ENCODE results near the gene BEND6.

Gene BEND6

DNA sequence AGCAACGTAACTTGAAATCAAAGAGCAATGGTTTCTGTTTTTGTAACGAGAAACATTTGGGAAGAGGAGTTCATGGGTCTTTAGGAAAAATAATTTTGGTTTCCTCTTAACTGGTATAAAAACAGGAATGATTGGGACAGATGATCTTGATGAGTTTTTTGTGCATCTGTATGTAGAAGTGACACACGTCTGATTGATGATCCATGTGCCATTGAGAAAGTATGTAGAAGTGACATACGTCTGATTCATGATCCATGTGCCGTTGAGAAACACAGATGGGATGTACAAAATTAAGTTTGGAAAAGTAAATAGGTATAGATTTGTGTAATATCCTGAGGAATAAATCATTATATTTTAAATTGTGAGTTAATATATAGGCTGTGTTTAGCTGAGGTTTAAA, 93.7 kb downstream of the BEND6 start:
- no peak overlapping the region for H3K27ac ChIP-seq (ENCODE audit: low read depth, low read length, severe bottlenecking)
- H3K36me3 ChIP-seq (ENCODE audit: control insufficient read depth, insufficient read depth, low read length), result peaks cover 52% of the 10 kb centered on the region
- 95 to 97% methylated on average over 5 of the region's 5 CpGs for WGBS, 2 experiments (ENCODE audit: insufficient coverage in 2 of 2)
- H3K9me3 ChIP-seq (ENCODE audit: control insufficient read depth, low read length), result no peaks in the 10 kb centered on the region
- peak overlapping the region; percentile 18 for H3K4me3 ChIP-seq (ENCODE audit: extremely low read depth, insufficient read depth, low read length, poor library complexity, severe bottlenecking)
- peaks cover 5% of the 10 kb centered on the region for H3K4me1 ChIP-seq (ENCODE audit: control insufficient read depth, insufficient read depth, low read length, poor library complexity, severe bottlenecking)

DNA sequence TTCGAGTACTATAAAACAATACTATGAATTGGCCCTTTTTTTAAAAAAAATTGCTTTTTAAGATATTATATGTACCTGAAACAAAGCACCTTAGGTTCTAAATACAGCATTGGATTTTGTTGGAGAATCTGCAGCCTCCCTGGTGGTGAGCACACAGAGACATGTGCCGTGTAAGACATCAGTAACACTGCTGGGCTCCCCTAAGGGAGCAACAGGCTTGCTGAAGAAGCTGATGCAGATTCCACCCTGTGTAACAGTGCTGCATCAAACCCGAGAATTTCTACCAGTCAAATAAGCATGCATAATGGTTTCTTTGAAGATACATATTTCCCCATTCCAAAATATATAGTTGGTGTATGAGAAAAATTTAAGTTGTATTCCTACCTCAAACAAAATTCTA, 108.9 kb downstream of the BEND6 start:
- H3K27ac ChIP-seq (ENCODE audit: low read depth, low read length, severe bottlenecking), result no peak overlapping the region
- WGBS, 2 experiments (ENCODE audit: insufficient coverage in 2 of 2), result 93 to 100% methylated on average over 1 of the region's 3 CpGs
- no peak overlapping the region for H3K4me3 ChIP-seq (ENCODE audit: extremely low read depth, insufficient read depth, low read length, poor library complexity, severe bottlenecking)
- H3K36me3 ChIP-seq (ENCODE audit: control insufficient read depth, insufficient read depth, low read length), result peaks cover 34% of the 10 kb centered on the region
- H3K9me3 ChIP-seq (ENCODE audit: control insufficient read depth, low read length), result no peaks in the 10 kb centered on the region
- H3K4me1 ChIP-seq (ENCODE audit: control insufficient read depth, insufficient read depth, low read length, poor library complexity, severe bottlenecking), result no peaks in the 10 kb centered on the region

DNA sequence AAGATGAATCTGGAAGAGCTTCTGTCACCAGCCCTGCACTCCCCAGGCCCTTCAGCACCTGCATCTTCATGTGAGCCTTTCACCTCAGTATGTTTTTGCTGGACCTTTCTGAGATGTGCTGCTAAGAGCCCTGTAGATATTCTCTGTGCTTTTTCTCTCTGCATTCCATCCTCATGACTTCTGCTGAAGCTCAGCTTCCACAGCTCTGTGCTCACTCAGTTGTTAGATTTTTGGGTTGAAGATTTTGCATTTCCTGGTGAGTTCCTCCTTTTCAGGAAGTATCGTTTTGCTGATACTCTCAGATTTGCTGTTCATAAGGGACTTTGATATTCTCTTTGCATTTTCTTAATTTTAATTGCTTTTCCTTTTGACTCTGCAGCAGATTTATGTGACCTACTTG, 109.9 kb downstream of the BEND6 start:
- Histone ChIP-seq H3K36me3 (ENCODE audit: control insufficient read depth, insufficient read depth, low read length) (peaks cover 28% of the 10 kb centered on the region), H3K27ac (ENCODE audit: low read depth, low read length, severe bottlenecking) (no peak overlapping the region), H3K4me3 (ENCODE audit: extremely low read depth, insufficient read depth, low read length, poor library complexity, severe bottlenecking) (no peak overlapping the region), H3K4me1 (ENCODE audit: control insufficient read depth, insufficient read depth, low read length, poor library complexity, severe bottlenecking) (peaks cover 6% of the 10 kb centered on the region), H3K9me3 (ENCODE audit: control insufficient read depth, low read length) (no peaks in the 10 kb centered on the region)
- WGBS, 2 experiments (ENCODE audit: insufficient coverage in 2 of 2), result no CpG with 5 or more reads among the region's 1 CpG

DNA sequence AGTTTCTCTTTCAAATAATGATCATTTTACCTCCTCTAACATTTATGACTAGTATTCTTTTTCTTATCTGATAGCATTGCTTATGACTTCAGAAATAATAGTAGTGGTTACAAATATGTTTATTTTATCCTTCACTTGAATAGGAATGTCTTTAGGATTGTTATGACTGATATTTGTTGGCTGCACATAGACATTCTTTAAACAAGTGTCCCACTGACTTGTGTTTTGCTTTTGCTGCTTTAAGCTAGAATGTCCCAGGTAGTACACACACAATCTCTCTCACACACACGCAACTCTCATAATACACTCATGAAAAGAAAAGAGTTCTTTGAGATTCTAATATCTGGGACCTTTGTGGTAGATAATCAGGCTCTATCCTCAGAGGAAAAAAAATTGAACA, 113.2 kb downstream of the BEND6 start:
- peaks cover 6% of the 10 kb centered on the region for H3K4me1 ChIP-seq (ENCODE audit: control insufficient read depth, insufficient read depth, low read length, poor library complexity, severe bottlenecking)
- H3K4me3 ChIP-seq (ENCODE audit: extremely low read depth, insufficient read depth, low read length, poor library complexity, severe bottlenecking), result no peak overlapping the region
- H3K27ac ChIP-seq (ENCODE audit: low read depth, low read length, severe bottlenecking), result no peak overlapping the region
- peaks cover 13% of the 10 kb centered on the region for H3K36me3 ChIP-seq (ENCODE audit: control insufficient read depth, insufficient read depth, low read length)
- H3K9me3 ChIP-seq (ENCODE audit: control insufficient read depth, low read length), result peaks cover 4% of the 10 kb centered on the region
- WGBS, 2 experiments (ENCODE audit: insufficient coverage in 2 of 2), result no CpG with 5 or more reads among the region's 1 CpG

DNA sequence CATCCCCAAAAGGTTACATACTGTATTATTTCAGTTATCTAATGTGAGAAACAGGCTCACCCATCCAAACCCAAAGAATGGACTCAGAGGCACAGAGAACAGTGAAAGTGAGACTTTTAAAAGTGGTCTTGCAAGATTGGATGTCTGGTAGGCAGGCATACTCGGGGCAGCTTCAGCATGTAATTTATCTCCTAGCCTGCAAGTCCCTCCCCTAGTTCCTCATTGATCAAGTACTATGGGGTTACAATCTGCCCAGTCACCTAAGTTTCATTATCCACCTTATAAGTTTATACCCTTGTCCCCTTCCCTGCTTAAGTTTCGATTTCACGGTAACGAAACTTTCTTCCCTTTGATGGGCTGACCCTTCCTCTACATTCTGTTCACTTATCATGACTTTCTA, 114.3 kb downstream of the BEND6 start:
- Histone ChIP-seq H3K36me3 (ENCODE audit: control insufficient read depth, insufficient read depth, low read length) (peaks cover 18% of the 10 kb centered on the region), H3K27ac (ENCODE audit: low read depth, low read length, severe bottlenecking) (no peak overlapping the region), H3K4me3 (ENCODE audit: extremely low read depth, insufficient read depth, low read length, poor library complexity, severe bottlenecking) (no peak overlapping the region), H3K4me1 (ENCODE audit: control insufficient read depth, insufficient read depth, low read length, poor library complexity, severe bottlenecking) (peaks cover 6% of the 10 kb centered on the region), H3K9me3 (ENCODE audit: control insufficient read depth, low read length) (peaks cover 4% of the 10 kb centered on the region)
- WGBS, 2 experiments (ENCODE audit: insufficient coverage in 2 of 2), result 89 to 98% methylated on average over 3 to 4 of the region's 4 CpGs

DNA sequence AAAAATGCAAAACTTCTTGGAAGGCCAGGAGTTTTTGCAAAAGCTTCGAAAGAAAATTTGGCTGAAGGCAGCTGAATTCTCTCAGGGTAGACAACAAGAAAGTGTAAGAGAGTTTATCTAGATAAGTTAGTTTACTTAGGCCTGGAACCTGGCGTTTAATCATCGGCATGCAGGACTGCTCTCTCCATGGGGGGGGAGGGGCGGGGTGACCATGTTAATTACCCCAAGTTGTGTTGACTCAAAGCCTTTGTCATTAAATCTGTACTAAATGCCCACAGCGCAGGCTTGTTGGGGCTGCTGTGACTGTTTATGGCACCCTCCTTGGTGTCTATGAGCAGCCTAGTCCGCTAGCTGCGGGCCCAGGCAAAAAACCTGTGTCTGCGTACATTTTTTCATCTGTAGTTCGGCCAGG, 115.0 kb downstream of the BEND6 start:
- Histone ChIP-seq H3K4me3 (ENCODE audit: extremely low read depth, insufficient read depth, low read length, poor library complexity, severe bottlenecking) (no peak overlapping the region), H3K36me3 (ENCODE audit: control insufficient read depth, insufficient read depth, low read length) (peaks cover 18% of the 10 kb centered on the region), H3K27ac (ENCODE audit: low read depth, low read length, severe bottlenecking) (no peak overlapping the region), H3K4me1 (ENCODE audit: control insufficient read depth, insufficient read depth, low read length, poor library complexity, severe bottlenecking) (peaks cover 6% of the 10 kb centered on the region), H3K9me3 (ENCODE audit: control insufficient read depth, low read length) (peaks cover 4% of the 10 kb centered on the region)
- WGBS, 2 experiments (ENCODE audit: insufficient coverage in 2 of 2), result 75 to 77% methylated on average over 8 to 9 of the region's 9 CpGs

DNA sequence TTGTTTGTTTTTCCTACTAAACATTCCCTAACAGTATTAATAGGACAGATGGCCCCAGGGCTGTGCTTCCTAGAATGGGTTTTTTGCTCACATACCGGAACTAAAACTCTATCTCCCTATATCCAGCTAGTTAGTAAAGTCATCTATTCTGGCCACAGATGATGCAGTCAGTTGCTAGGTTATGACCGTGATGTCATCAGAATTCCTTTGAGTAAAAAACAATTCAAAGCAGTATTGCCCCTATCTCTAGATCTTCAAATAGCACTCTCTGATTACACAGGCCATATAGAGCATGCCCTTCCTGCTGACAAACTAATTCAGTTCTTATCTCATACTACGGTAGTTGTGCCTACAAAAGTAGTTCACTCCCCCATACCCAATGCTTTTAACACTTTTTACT, 117.2 kb downstream of the BEND6 start:
- H3K9me3 ChIP-seq (ENCODE audit: control insufficient read depth, low read length), result peaks cover 4% of the 10 kb centered on the region
- H3K4me3 ChIP-seq (ENCODE audit: extremely low read depth, insufficient read depth, low read length, poor library complexity, severe bottlenecking), result no peak overlapping the region
- H3K36me3 ChIP-seq (ENCODE audit: control insufficient read depth, insufficient read depth, low read length), result peaks cover 11% of the 10 kb centered on the region
- H3K27ac ChIP-seq (ENCODE audit: low read depth, low read length, severe bottlenecking), result no peak overlapping the region
- H3K4me1 ChIP-seq (ENCODE audit: control insufficient read depth, insufficient read depth, low read length, poor library complexity, severe bottlenecking), result peaks cover 6% of the 10 kb centered on the region
- WGBS, 2 experiments (ENCODE audit: insufficient coverage in 2 of 2), result 90 to 100% methylated on average over 2 to 3 of the region's 3 CpGs

DNA sequence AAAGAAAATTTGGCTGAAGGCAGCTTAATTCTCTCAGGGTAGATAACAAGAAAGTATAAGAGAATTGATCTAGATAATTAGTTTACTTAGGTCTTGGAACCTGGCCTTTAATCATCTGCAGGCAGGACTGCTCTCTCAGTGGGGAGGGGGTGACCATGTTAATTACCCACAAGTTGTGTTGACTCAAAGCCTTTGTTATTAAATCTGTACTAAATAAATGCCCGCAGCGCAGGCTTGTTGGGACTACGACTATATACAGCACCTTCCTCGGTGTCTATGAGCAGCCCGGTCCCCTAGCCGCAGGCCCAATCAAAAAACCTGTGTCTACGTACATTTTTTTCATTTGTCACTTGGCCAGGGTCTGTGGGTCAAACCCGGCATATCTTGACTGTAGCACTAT, 119.5 kb downstream of the BEND6 start:
- Histone ChIP-seq H3K4me1 (ENCODE audit: control insufficient read depth, insufficient read depth, low read length, poor library complexity, severe bottlenecking) (peaks cover 4% of the 10 kb centered on the region), H3K27ac (ENCODE audit: low read depth, low read length, severe bottlenecking) (no peak overlapping the region), H3K4me3 (ENCODE audit: extremely low read depth, insufficient read depth, low read length, poor library complexity, severe bottlenecking) (no peak overlapping the region), H3K9me3 (ENCODE audit: control insufficient read depth, low read length) (peaks cover 4% of the 10 kb centered on the region), H3K36me3 (ENCODE audit: control insufficient read depth, insufficient read depth, low read length) (peaks cover 11% of the 10 kb centered on the region)
- 82 to 88% methylated on average over 7 to 8 of the region's 8 CpGs for WGBS, 2 experiments (ENCODE audit: insufficient coverage in 2 of 2)

DNA sequence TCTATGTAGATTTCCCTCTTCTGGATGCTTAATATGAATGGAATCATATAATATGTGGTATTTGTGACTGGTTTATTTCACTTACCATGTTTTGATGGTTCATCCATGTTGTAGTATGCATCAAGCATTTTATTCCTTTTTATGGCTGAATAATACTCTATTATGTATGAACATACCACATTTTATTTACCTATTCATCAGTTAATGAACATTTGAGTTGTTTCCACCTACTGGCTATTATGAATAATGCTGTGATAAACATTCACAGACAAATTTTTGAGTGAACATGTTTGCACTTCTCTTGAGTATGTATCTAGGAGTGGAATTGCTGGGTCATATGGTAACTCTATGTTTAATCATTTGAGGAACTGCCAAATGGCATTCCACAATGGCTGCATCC, 120.2 kb downstream of the BEND6 start:
- peaks cover 4% of the 10 kb centered on the region for H3K9me3 ChIP-seq (ENCODE audit: control insufficient read depth, low read length)

More for the DNA sequence above, 120.2 kb downstream of the BEND6 start:
- peaks cover 11% of the 10 kb centered on the region for H3K36me3 ChIP-seq (ENCODE audit: control insufficient read depth, insufficient read depth, low read length)
- no peak overlapping the region for H3K27ac ChIP-seq (ENCODE audit: low read depth, low read length, severe bottlenecking)
- H3K4me1 ChIP-seq (ENCODE audit: control insufficient read depth, insufficient read depth, low read length, poor library complexity, severe bottlenecking), result no peaks in the 10 kb centered on the region
- H3K4me3 ChIP-seq (ENCODE audit: extremely low read depth, insufficient read depth, low read length, poor library complexity, severe bottlenecking), result no peak overlapping the region
